Ascending aorta (tissue), 2 donors: ENCODE results near the gene FCER1G. TPM values are rescaled to one million over a fixed set of nuclear protein-coding genes. Genes with fewer than 3 reads are reported as not detected.

Experiments
- DNase-seq, 2 donors: peaks; one replicate each; pipeline ENCODE4 v3.0.0-alpha.2; 2019; ENCODE audit warnings: low spot score in 2 of 2
- H3K27ac ChIP-seq, 2 donors: fragments of 200-600 bp; sonication (generic); one replicate each; pipeline ENCODE4 v1.5.1; 2016 to 2017; ENCODE audit warnings: mild to moderate bottlenecking in 1 of 2
- H3K27me3 ChIP-seq: fragments of 200-600 bp; sonication (generic); one replicate; pipeline ENCODE4 v1.5.1; 2017
- H3K36me3 ChIP-seq, 2 donors: fragments of 200-600 bp; sonication (generic); one replicate each; pipeline ENCODE4 v1.5.1; 2016
- H3K4me1 ChIP-seq, 2 donors: fragments of 200-600 bp; sonication (generic); one replicate each; pipeline ENCODE4 v1.5.1; 2016 to 2017; ENCODE audit warnings: mild to moderate bottlenecking in 1 of 2
- H3K4me3 ChIP-seq, 2 donors: fragments of 200-600 bp; sonication (generic); one replicate each; pipeline ENCODE4 v1.5.1; 2016 to 2017; ENCODE audit warnings: mild to moderate bottlenecking in 1 of 2
- H3K9me3 ChIP-seq, 2 donors: fragments of 200-600 bp; sonication (generic); one replicate each; pipeline ENCODE4 v1.5.1; 2016
- intact Hi-C: fragments of 100-400 bp; cut with DNase I; formaldehyde crosslinking; loops from one replicate; pipeline ENCODE4 v1.15.1; 2023
- total RNA-seq: library from RNA; depleted of rRNA; stranded (reverse); fragments of >200 nt; gene quantifications from one replicate; pipeline ENCODE4 v1.1.0, GENCODE V29; 2016
- TF ChIP-seq, protein P1 (sequence below), 3 experiments: fragments of 200-600 bp in 2 of 3; fragments of 450-650 bp in 1 of 3; sonication (generic) in 2 of 3; IDR thresholded peaks; one replicate each; pipeline ENCODE4 v1.5.1; 2016 to 2019; ENCODE audit warnings: antibody characterized with exemption in 3 of 3, mild to moderate bottlenecking in 1 of 3, moderate library complexity in 1 of 3

The FCER1G gene
- total RNA-seq, 1 donor from 2014 or later: 69.9 TPM

DNA sequence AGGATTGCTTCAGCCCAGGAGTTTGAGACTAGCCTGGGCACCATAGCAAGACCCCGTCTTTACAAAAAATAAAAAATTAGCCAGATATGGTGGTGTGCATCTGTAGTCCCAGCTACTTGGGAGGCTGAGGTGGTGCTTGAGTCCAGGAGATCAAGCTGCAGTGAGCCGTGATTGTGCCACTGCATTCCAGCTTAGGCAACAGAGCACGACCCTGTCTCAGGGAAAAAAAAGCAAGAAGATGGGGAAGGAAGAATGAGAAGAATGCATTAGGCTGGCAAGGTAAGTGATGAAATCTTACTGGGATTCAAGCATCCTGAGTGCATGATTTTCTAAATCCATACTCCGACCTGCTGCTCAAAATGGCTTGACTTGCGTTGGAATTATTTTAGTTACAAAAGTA lies 50.2 kb downstream of the FCER1G start:
- Histone ChIP-seq H3K4me1 (no peaks in the 10 kb centered on the region), H3K9me3 (no peaks in the 10 kb centered on the region), H3K36me3 (no peaks in the 10 kb centered on the region), H3K27me3 (no peaks in the 10 kb centered on the region), H3K27ac (no peak overlapping the region), H3K4me3 (no peak overlapping the region)
- intact Hi-C loops: no loop called here
- TF ChIP-seq, protein P1, sequence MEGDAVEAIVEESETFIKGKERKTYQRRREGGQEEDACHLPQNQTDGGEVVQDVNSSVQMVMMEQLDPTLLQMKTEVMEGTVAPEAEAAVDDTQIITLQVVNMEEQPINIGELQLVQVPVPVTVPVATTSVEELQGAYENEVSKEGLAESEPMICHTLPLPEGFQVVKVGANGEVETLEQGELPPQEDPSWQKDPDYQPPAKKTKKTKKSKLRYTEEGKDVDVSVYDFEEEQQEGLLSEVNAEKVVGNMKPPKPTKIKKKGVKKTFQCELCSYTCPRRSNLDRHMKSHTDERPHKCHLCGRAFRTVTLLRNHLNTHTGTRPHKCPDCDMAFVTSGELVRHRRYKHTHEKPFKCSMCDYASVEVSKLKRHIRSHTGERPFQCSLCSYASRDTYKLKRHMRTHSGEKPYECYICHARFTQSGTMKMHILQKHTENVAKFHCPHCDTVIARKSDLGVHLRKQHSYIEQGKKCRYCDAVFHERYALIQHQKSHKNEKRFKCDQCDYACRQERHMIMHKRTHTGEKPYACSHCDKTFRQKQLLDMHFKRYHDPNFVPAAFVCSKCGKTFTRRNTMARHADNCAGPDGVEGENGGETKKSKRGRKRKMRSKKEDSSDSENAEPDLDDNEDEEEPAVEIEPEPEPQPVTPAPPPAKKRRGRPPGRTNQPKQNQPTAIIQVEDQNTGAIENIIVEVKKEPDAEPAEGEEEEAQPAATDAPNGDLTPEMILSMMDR (IDR thresholded peaks at IDR 0.05): no peak
- DNase-seq: no peak

DNA sequence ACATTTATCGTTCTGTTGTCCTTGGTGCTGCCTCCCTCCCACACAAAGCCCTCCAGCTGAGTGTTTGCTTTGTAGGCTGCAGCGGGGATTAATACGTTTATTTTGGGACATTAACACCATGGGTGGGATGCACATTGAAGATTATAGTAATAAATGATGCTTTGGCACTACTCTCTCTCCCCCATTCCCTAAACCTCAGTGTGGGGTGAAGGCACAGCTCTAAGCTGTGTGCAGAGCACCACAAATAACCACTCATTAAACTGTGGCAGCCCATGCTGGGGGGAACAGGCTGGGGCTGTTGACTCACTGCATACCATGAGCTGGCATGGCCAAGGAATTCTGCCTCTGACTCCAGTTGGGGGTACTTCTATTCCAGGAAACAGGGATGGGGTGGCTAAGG lies 51.1 kb downstream of the FCER1G start:
- Histone ChIP-seq H3K27ac (no peak overlapping the region), H3K9me3 (no peaks in the 10 kb centered on the region), H3K36me3 (no peaks in the 10 kb centered on the region), H3K4me3 (no peak overlapping the region), H3K4me1 (no peaks in the 10 kb centered on the region), H3K27me3 (no peaks in the 10 kb centered on the region)
- TF ChIP-seq, protein P1 (IDR thresholded peaks at IDR 0.05): no peak
- intact Hi-C loops: no loop called here
- no peak for DNase-seq

DNA sequence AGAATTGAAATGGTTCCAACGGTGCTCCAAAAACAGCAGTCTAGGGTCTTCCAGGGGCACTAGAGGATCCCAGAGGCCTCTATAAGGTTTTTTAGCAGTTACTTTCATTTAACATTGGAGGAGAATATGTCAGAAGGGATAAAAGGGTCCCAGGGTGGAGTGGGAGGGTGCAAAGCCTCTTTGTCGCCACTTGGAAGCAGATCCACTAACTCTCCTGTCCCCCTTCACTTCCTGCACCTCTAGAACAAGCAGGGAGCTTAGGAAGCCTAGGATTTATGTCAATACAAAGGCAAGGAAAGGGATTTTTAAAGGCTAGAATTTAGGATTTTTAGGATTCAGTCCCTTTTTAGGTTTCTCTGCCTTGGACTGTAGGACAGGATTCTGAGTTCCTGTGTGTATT lies 51.7 kb downstream of the FCER1G start:
- no peaks in the 10 kb centered on the region for H3K9me3 ChIP-seq
- no peak overlapping the region for H3K4me3 ChIP-seq
- H3K27ac ChIP-seq: no peak overlapping the region
- no peaks in the 10 kb centered on the region for H3K36me3 ChIP-seq
- intact Hi-C loops: no loop called here
- H3K4me1 ChIP-seq: no peaks in the 10 kb centered on the region
- no peak for DNase-seq
- H3K27me3 ChIP-seq: no peaks in the 10 kb centered on the region
- TF ChIP-seq, protein P1 (IDR thresholded peaks at IDR 0.05): no peak

DNA sequence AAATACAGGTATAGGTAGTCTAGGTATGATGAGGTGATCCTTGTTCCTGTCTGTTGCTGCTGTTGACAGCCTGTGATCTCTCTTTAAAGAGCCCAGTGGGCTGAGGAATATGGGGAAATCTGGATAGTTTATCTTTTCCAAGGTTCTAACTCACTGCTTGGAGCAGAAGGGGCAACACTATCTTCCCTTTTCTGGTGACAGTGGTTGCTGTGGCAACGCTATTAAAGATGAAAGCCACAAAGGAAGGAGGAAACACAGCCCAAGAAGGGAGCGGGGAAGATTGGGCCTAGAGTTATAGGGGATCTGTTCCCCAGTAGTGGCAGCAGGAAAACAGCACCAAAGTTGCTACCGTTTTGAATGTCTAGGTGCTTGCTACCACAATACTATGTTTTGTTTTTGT lies 52.2 kb downstream of the FCER1G start:
- Histone ChIP-seq H3K27ac (no peak overlapping the region), H3K4me1 (no peaks in the 10 kb centered on the region), H3K9me3 (no peaks in the 10 kb centered on the region), H3K36me3 (no peaks in the 10 kb centered on the region), H3K4me3 (no peak overlapping the region), H3K27me3 (no peaks in the 10 kb centered on the region)
- intact Hi-C loops: no loop called here
- DNase-seq: no peak
- TF ChIP-seq, protein P1 (IDR thresholded peaks at IDR 0.05): no peak

Other genes starting within 250 kb of the FCER1G start
- 19.9 TPM for gene F11R, start 194.1 kb upstream of the FCER1G start, total RNA-seq
- gene TSTD1, start 176.3 kb upstream of the FCER1G start, total RNA-seq: not detected
- gene USF1, start 169.3 kb upstream of the FCER1G start, total RNA-seq: 68.5 TPM
- 14.7 TPM for gene ARHGAP30, start 145.4 kb upstream of the FCER1G start, total RNA-seq
- gene NECTIN4, start 125.7 kb upstream of the FCER1G start, total RNA-seq: not detected
- gene KLHDC9, start 116.9 kb upstream of the FCER1G start, total RNA-seq: 0.32 TPM
- gene PFDN2, start 97.3 kb upstream of the FCER1G start, total RNA-seq: 16.3 TPM
- gene NIT1, start 97.2 kb upstream of the FCER1G start, total RNA-seq: 44.9 TPM
- gene DEDD, start 82.6 kb upstream of the FCER1G start, total RNA-seq: 27.8 TPM
- 3.3 TPM for gene UFC1, start 61.3 kb upstream of the FCER1G start, total RNA-seq
- gene USP21, start 55.8 kb upstream of the FCER1G start, total RNA-seq: 31.9 TPM
- 4.8 TPM for gene PPOX, start 48.9 kb upstream of the FCER1G start, total RNA-seq
- gene B4GALT3, start 37.8 kb upstream of the FCER1G start, total RNA-seq: 26.9 TPM
- gene ADAMTS4, start 16.2 kb upstream of the FCER1G start, total RNA-seq: 109 TPM
- 107 TPM for gene NDUFS2, start 12.9 kb upstream of the FCER1G start, total RNA-seq
- 161 TPM for gene APOA2, start 8.3 kb downstream of the FCER1G start, total RNA-seq
- gene TOMM40L, start 10.8 kb downstream of the FCER1G start, total RNA-seq: 26.6 TPM
- 0.21 TPM for gene NR1I3, start 22.9 kb downstream of the FCER1G start, total RNA-seq
- not detected for gene PCP4L1, start 43.5 kb downstream of the FCER1G start, total RNA-seq
- 2.4 TPM for gene MPZ, start 94.7 kb downstream of the FCER1G start, total RNA-seq
- gene SDHC, start 99.1 kb downstream of the FCER1G start, total RNA-seq: 23.2 TPM
- not detected for gene CFAP126, start 152.6 kb downstream of the FCER1G start, total RNA-seq